ENCODE results near the gene NTN1. TPM values are rescaled to one million over a fixed set of nuclear protein-coding genes. Genes with fewer than 3 reads are reported as not detected.

NTN1 gene
- total RNA-seq, 1 experiment from 2014 or later = 22.8 TPM

DNA sequence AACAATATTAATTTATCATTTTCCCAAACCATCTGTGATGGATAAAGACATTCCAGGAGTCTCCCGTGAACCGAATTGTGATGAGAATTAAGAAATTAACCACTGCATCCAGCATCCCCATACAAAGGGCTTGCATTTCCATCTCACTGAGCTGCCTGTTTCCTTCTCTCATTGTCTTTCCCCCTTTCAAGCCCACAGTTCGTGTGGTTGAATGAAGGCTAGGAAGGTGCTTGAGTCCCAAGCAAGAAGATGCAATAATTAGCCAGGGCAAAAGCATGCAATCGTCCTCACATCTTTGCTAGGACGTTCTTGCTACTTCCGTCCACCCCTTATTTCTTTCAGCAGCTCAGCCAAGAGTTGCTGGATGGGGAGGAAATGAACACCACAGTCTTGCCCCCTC is 146.1 kb downstream of the NTN1 start:
- Histone ChIP-seq H3K4me3 (no peak overlapping the region), H3K9me3 (replicated peaks) (no peaks in the 10 kb centered on the region), H3K27ac (no peak overlapping the region), H3K36me3 (no peaks in the 10 kb centered on the region), H3K4me1 (replicated peaks) (peaks cover 22% of the 10 kb centered on the region), H3K27me3 (replicated peaks) (no peaks in the 10 kb centered on the region)
- DNase-seq (ENCODE audit: low read depth in 1 of 2, low spot score in 2 of 2) = no peak

DNA sequence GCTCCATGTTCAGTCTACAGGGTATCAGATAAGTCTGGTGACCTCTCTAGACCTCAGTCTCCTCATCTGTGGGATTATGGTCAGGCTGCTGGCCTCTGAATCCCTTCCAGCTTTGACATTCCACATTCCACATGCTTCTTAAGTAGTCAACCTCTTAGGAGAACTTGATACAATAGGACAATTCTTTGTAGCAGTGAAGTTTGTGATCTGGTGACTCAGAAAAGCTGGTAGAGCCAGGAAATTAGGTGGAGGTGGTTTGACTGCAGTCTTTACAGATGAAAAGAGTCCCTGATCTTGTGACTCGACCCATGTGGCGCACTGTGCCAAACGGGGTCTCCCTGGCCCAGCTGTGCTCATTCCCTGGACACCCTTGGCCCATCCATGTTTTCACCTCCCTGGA is 147.8 kb downstream of the NTN1 start:
- no peaks in the 10 kb centered on the region for H3K27me3 ChIP-seq (replicated peaks)
- H3K4me3 ChIP-seq = no peak overlapping the region
- H3K36me3 ChIP-seq = no peaks in the 10 kb centered on the region
- H3K4me1 ChIP-seq (replicated peaks) = 0 out of 2 replicates have a peak, but pooled peaks cover 5% of the 10 kb centered on the region
- DNase-seq (ENCODE audit: low read depth in 1 of 2, low spot score in 2 of 2) = no peak
- H3K9me3 ChIP-seq (replicated peaks) = no peaks in the 10 kb centered on the region
- H3K27ac ChIP-seq = no peak overlapping the region

GRCh38 chr17:9170336-9170735 is 149.0 kb downstream of the NTN1 start:
- H3K9me3 ChIP-seq (replicated peaks) = no peaks in the 10 kb centered on the region
- H3K4me3 ChIP-seq = no peak overlapping the region
- H3K4me1 ChIP-seq (replicated peaks) = 0 out of 2 replicates have a peak, but pooled peaks cover 5% of the 10 kb centered on the region
- no peak for DNase-seq (ENCODE audit: low read depth in 1 of 2, low spot score in 2 of 2)
- no peak overlapping the region for H3K27ac ChIP-seq
- no peaks in the 10 kb centered on the region for H3K27me3 ChIP-seq (replicated peaks)
- no peaks in the 10 kb centered on the region for H3K36me3 ChIP-seq

DNA sequence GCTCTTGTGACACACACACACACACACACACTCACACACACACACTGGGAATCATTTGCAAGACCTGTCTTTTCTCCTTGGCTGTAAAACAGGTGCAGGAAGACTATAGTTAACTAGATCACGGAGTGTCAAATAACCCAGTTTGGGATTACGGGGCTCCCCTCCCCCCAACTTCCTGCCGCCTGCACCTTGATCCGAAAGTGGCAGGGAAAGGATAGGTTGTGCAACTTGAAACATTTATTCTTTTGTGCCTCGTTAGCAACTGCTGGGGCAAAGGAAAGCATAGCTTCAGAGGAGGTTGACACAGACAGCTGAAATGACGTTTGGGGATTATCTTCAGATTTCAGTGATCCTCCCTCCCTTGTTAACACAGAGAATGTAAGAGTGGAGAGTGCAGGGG is 149.5 kb downstream of the NTN1 start:
- Histone ChIP-seq H3K36me3 (no peaks in the 10 kb centered on the region), H3K27ac (no peak overlapping the region), H3K9me3 (replicated peaks) (no peaks in the 10 kb centered on the region), H3K4me3 (no peak overlapping the region), H3K4me1 (replicated peaks) (0 out of 2 replicates have a peak, but pooled peaks cover 5% of the 10 kb centered on the region), H3K27me3 (replicated peaks) (no peaks in the 10 kb centered on the region)
- DNase-seq (ENCODE audit: low read depth in 1 of 2, low spot score in 2 of 2) = no peak

DNA sequence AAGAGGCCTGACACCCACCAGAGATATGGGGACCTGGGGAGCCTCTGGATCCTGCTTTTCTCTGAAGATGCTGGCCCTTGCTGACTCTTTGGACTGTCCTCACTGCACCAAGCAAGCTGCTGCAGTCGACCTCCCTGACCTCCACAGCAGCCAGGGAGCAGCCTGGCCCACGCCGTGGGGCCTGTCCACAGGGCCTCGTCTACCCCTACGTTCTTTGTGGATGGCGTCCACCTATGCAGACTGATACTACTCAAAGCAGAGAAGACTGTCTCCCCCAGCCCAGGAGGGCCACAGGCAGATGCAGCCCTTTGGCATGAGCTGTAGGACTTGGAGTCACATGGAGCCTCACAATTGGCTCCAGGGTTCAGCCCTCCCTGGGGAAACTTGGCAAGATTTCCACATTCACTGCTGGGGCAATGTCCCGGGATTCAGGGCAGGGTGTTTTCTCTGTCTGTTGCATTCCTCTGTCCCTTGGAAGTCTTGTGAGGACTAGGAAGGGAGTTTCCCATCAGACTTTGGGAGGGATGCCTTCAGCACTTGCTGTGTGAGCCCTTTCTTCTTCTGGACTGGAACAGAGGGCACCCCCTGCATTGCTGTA is 152.2 kb downstream of the NTN1 start:
- no peaks in the 10 kb centered on the region for H3K36me3 ChIP-seq
- H3K9me3 ChIP-seq (replicated peaks) = no peaks in the 10 kb centered on the region
- H3K27me3 ChIP-seq (replicated peaks) = no peaks in the 10 kb centered on the region
- H3K4me1 ChIP-seq (replicated peaks) = 0 out of 2 replicates have a peak, but pooled peaks cover 5% of the 10 kb centered on the region
- DNase-seq (ENCODE audit: low read depth in 1 of 2, low spot score in 2 of 2) = no peak
- H3K27ac ChIP-seq = no peak overlapping the region
- no peak overlapping the region for H3K4me3 ChIP-seq

DNA sequence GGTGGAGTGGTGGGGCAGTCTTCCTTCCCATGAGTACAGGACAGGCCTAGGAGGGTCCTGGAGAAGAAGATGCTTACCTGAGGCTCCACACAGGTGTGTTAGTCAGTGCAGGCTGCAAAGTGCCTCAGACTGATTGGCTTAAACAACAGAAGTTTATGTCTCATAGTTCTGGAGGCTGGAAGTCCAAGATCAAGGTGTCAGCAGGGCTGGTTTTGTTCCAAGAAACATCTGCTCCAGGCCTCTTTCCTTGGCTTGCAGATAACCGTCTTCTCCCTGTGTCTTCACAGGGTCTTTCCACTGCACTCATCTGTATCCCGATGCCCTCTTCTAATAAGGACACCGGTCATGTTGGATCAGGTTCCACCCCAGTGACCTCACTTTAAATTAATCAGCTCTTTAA is 153.0 kb downstream of the NTN1 start:
- no peak for DNase-seq (ENCODE audit: low read depth in 1 of 2, low spot score in 2 of 2)
- no peaks in the 10 kb centered on the region for H3K9me3 ChIP-seq (replicated peaks)
- no peaks in the 10 kb centered on the region for H3K27me3 ChIP-seq (replicated peaks)
- no peak overlapping the region for H3K27ac ChIP-seq
- no peak overlapping the region for H3K4me3 ChIP-seq
- H3K36me3 ChIP-seq = no peaks in the 10 kb centered on the region
- no peaks in the 10 kb centered on the region for H3K4me1 ChIP-seq (replicated peaks)

DNA sequence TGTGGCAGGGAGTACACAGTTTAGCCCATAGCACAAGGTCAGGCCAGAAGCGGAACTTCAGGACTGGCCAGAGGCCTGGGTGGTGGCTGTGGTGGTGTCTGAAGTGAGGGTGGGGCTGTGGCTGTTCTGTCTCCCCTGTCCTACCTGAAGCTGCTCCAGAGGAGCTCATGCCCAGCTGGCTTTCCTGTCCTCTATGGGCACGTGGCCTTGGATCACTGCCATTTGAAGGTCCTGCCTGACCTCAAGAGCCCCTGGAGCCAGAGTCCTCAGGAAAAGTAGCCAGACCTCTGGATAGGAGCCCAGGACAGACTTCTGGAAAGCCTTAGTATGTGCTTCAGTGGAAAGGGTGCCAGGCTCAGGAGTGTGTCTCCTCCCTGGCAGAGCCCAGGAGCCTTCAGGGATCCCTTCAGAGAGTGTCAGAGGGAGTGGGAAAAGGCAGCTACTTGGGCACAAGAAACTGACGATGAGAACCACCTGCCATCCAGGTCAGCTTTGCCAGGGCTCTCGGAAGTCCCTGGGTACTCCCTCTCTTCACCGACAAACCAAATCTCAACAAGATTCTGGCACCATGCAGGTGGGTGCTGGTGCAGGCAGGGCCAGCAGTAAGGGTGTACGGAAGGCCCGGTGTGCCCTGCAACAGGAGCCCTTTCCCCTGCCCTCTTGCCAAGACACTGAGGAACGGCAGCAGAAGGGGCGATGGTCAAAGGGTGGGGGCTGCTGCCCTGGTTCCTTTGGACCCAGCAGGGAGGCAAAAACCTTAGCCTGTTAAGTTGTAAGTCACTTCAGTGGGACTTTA is 153.7 kb downstream of the NTN1 start:
- H3K36me3 ChIP-seq = no peaks in the 10 kb centered on the region
- no peak overlapping the region for H3K27ac ChIP-seq
- H3K9me3 ChIP-seq (replicated peaks) = no peaks in the 10 kb centered on the region
- H3K27me3 ChIP-seq (replicated peaks) = no peaks in the 10 kb centered on the region
- no peak for DNase-seq (ENCODE audit: low read depth in 1 of 2, low spot score in 2 of 2)
- no peaks in the 10 kb centered on the region for H3K4me1 ChIP-seq (replicated peaks)
- no peak overlapping the region for H3K4me3 ChIP-seq

DNA sequence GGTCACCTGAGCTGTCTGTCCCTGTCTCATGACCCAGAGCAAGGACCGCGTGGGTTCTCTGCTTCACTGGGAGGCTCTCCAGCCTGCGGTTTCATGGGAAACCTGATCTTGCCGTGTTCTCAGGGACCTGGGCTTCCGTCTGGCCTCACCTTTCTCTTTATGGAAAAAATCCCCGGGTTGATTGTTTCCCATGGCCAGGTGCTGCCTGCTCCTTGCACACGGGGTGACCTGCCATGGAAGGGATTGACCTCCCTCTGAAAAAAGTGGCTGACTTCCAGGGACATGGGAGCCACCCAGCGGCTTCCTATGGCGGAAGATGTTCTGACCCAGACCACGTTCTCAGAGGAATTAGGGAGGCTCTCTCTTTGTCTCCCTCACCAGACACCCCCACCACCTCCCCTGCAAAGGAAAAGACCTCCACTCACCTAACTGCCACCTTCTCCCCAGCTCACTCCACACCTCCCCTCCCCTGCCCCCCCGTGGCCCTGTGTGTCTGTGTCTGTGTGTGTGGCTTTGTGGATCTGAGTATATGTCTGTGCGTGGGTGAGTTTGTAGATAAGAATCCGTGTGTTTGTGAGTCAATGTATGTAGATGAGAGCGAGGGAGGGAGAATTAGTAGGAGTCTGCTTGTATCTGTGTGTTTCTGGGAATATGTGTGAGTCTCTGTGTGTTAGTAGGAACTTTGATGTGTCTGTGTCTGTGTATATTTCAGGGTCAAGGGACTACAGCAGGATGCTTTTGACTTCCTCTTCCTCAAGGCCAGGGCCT is 154.6 kb downstream of the NTN1 start:
- Histone ChIP-seq H3K9me3 (replicated peaks) (no peaks in the 10 kb centered on the region), H3K36me3 (no peaks in the 10 kb centered on the region), H3K27me3 (replicated peaks) (no peaks in the 10 kb centered on the region), H3K4me1 (replicated peaks) (no peaks in the 10 kb centered on the region), H3K27ac (no peak overlapping the region), H3K4me3 (no peak overlapping the region)
- no peak for DNase-seq (ENCODE audit: low read depth in 1 of 2, low spot score in 2 of 2)

DNA sequence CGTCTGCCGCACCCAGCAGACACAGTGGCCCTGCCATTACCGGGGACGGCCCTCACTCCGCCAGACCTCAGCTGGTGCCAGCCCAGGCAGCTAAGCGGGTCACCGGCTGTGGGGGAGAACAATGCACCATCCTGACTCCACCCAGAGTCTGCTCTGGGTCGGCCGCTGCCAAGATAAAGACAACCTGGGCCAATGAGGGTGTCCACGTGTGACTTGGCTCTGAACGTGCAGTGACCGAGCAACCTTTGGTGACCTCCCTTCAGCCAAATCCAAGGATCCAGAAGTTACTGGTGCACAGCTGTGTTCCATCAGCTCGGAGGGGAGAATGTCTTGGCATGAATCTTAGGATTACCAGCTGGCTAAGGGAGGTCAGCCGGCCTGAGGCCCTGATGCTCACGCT is 155.9 kb downstream of the NTN1 start:
- H3K27ac ChIP-seq = no peak overlapping the region
- H3K27me3 ChIP-seq (replicated peaks) = no peaks in the 10 kb centered on the region
- no peaks in the 10 kb centered on the region for H3K36me3 ChIP-seq
- no peaks in the 10 kb centered on the region for H3K4me1 ChIP-seq (replicated peaks)
- no peaks in the 10 kb centered on the region for H3K9me3 ChIP-seq (replicated peaks)
- no peak overlapping the region for H3K4me3 ChIP-seq
- no peak for DNase-seq (ENCODE audit: low read depth in 1 of 2, low spot score in 2 of 2)

DNA sequence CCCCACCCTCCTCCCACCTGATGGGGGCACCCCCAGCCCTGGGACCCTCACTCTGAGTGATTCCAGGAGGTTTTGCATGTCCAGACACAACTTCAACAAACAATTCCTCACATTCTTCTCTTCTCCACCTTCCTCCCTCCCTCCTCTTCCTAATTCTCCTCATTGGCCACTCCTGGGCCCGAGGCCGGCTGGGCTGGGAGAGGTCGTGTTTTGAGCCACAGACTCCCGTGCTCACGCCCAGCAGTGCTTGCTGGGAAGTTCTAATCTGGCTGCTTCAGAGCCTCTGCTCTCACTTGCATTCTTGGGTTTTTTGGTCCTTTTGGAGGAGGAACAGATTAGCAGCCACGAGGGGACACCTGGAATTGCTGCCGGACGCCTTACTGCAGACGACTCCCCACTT is 157.0 kb downstream of the NTN1 start:
- H3K4me3 ChIP-seq = no peak overlapping the region
- no peak for DNase-seq (ENCODE audit: low read depth in 1 of 2, low spot score in 2 of 2)
- H3K27ac ChIP-seq = no peak overlapping the region
- no peaks in the 10 kb centered on the region for H3K36me3 ChIP-seq
- H3K4me1 ChIP-seq (replicated peaks) = no peaks in the 10 kb centered on the region
- no peaks in the 10 kb centered on the region for H3K9me3 ChIP-seq (replicated peaks)
- no peaks in the 10 kb centered on the region for H3K27me3 ChIP-seq (replicated peaks)

DNA sequence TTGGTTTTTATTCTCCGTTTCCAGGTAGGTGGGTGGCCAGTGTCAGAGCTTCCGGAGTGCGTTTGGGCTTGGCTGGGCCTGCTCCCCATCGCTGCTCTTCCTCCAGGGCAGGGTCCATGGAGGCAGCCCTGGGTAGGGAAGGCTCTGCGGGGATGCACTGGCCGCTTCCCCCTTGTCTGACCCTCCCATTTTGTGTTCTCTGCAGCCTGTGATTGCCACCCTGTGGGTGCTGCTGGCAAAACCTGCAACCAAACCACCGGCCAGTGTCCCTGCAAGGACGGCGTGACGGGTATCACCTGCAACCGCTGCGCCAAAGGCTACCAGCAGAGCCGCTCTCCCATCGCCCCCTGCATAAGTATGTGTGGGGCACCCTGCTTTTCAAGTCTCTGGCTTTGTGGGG is 158.3 kb downstream of the NTN1 start:
- DNase-seq (ENCODE audit: low read depth in 1 of 2, low spot score in 2 of 2) = no peak
- Histone ChIP-seq H3K27ac (no peak overlapping the region), H3K4me1 (replicated peaks) (peaks cover 5% of the 10 kb centered on the region), H3K27me3 (replicated peaks) (no peaks in the 10 kb centered on the region), H3K9me3 (replicated peaks) (no peaks in the 10 kb centered on the region), H3K36me3 (no peaks in the 10 kb centered on the region), H3K4me3 (no peak overlapping the region)

- Histone ChIP-seq H3K4me3 (no peak overlapping the region), H3K27me3 (replicated peaks) (no peaks in the 10 kb centered on the region), H3K36me3 (no peaks in the 10 kb centered on the region)
Measured at GRCh38 chr17:9181640-9182039, 160.3 kb downstream of the NTN1 start.

GRCh38 chr17:9183306-9183705 is 162.0 kb downstream of the NTN1 start:
- Histone ChIP-seq H3K36me3 (no peaks in the 10 kb centered on the region), H3K4me3 (no peak overlapping the region), H3K27ac (no peak overlapping the region), H3K4me1 (replicated peaks) (peaks cover 21% of the 10 kb centered on the region), H3K9me3 (replicated peaks) (no peaks in the 10 kb centered on the region), H3K27me3 (replicated peaks) (no peaks in the 10 kb centered on the region)
- DNase-seq (ENCODE audit: low read depth in 1 of 2, low spot score in 2 of 2) = no peak

More at GRCh38 chr17:9181640-9182039, 160.3 kb downstream of the NTN1 start:
- no peak overlapping the region for H3K27ac ChIP-seq
- H3K4me1 ChIP-seq (replicated peaks) = peaks cover 21% of the 10 kb centered on the region
- no peaks in the 10 kb centered on the region for H3K9me3 ChIP-seq (replicated peaks)
- DNase-seq (ENCODE audit: low read depth in 1 of 2, low spot score in 2 of 2) = no peak

DNA sequence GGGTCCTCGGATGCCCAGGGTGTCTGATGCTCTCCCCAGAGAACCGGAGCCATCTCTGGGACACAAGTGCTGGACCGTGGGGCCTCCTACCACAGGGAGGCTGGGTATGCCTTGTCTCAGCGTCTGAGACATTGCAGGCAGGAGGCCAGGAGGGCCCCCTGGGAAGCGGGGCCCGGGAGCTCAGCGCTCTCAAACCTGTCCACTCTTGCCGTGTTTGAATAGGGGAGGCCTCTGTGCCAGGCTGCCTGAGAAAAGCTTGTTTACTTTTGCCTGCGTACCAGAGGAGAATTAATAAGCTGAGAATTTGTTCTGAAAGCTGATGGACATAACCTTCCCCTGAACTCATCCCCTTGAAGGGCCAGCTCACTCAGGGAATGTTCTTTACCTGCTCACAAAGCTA is 163.8 kb downstream of the NTN1 start:
- Histone ChIP-seq H3K36me3 (no peaks in the 10 kb centered on the region), H3K27me3 (replicated peaks) (no peaks in the 10 kb centered on the region), H3K9me3 (replicated peaks) (no peaks in the 10 kb centered on the region), H3K4me1 (replicated peaks) (peaks cover 21% of the 10 kb centered on the region), H3K27ac (no peak overlapping the region), H3K4me3 (no peak overlapping the region)
- DNase-seq (ENCODE audit: low read depth in 1 of 2, low spot score in 2 of 2) = no peak

Data from SJSA1 (cell line).